Vagina (tissue), 2 donors: ENCODE measurements around the gene CCDC88C. TPM values are rescaled to one million over a fixed set of nuclear protein-coding genes. Genes with fewer than 3 reads are reported as not detected.
"Not testable (repeated sequence)": the region's sequence is repeated elsewhere in the genome, so short reads cannot be mapped to it uniquely, and the experiment has no call there.

Experiments
- DNase-seq, 2 donors: peaks; one replicate each; pipeline ENCODE4 v3.0.0-alpha.2; 2017; ENCODE audit errors: extremely low spot score in 2 of 2
- H3K27ac ChIP-seq: fragments of 200-600 bp; sonication (generic); one replicate; pipeline ENCODE4 v1.5.1; 2019
- H3K27me3 ChIP-seq: fragments of 200-600 bp; sonication (generic); one replicate; pipeline ENCODE4 v1.5.1; 2019
- H3K36me3 ChIP-seq, 2 donors: fragments of 200-600 bp; sonication (generic); one replicate each; pipeline ENCODE4 v1.5.1; 2017 to 2019
- H3K4me1 ChIP-seq: fragments of 200-600 bp; sonication (generic); one replicate; pipeline ENCODE4 v1.5.1; 2019
- H3K4me3 ChIP-seq, 2 donors: fragments of 200-600 bp; sonication (generic); 1 replicate in 1 of 2; 2 replicates in 1 of 2; pipeline ENCODE4 v1.5.1; 2016 to 2019
- H3K9me3 ChIP-seq: fragments of 200-600 bp; sonication (generic); one replicate; pipeline ENCODE4 v1.5.1; 2019
- POLR2A ChIP-seq, 2 donors: fragments of 450-650 bp; IDR thresholded peaks; one replicate each; pipeline ENCODE4 v1.6.1; 2017; ENCODE audit warnings: antibody characterized with exemption in 2 of 2, mild to moderate bottlenecking in 2 of 2, moderate library complexity in 2 of 2
- POLR2AphosphoS5 ChIP-seq, 2 donors: sonication (generic); formaldehyde crosslinking; IDR thresholded peaks; one replicate each; pipeline ENCODE4 v1.9.0; 2017; ENCODE audit warnings: antibody characterized with exemption in 2 of 2, mild to moderate bottlenecking in 2 of 2, low read depth in 1 of 2; ENCODE audit not compliant: insufficient read depth in 1 of 2
- intact Hi-C: fragments of 100-400 bp; cut with DNase I; formaldehyde crosslinking; loops from one replicate; pipeline ENCODE4 v1.15.1; 2023
- total RNA-seq: library from RNA; depleted of rRNA; stranded (reverse); fragments of >200 nt; gene quantifications from one replicate; pipeline ENCODE4 v1.2.3, GENCODE V29; 2016
- TF ChIP-seq, protein P1 (sequence below), 3 experiments: fragments of 450-650 bp in 2 of 3; fragments of 200-600 bp in 1 of 3; sonication (generic) in 1 of 3; IDR thresholded peaks; one replicate each; pipeline ENCODE4 v1.5.1; 2017 to 2019; ENCODE audit warnings: antibody characterized with exemption in 3 of 3, mild to moderate bottlenecking in 2 of 3, moderate library complexity in 2 of 3

CCDC88C gene
- total RNA-seq, 1 donor from 2014 or later = 42.2 TPM

DNA sequence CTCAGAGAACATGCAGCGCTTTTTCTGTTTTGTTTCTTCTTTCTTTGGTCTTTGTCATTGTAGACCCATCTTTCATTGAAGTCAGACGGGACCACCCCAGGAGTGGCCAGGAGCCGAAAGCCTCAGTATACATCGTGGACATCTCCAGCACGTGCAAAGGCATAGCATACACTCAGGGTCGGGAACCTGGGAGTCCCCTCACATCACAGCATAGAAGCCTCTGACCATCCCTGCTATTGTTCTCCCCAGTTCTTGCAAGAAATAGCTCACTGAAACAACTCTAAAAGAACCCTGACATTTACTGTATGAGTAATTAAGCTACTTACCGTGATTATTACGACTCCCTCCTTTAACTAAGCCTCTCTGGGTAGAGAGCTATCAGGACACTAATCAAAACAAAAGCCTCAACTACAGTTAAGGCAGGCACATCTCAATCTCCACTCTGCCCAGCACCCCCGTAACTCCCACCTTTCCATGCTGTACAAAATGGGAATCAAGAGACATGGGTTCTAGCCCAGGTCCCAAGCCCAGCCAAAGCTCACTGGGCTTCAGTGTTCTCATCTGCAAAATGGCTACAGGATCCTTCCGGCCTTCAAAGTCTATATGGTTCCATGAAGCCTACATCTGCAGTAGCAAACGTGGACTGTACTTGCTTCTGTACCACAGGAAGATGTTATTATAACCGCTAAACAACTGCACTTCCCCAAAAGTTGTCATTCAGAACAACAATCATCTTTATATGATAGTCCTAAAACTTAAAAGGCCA, 6.7 kb downstream of the CCDC88C start:
- Histone ChIP-seq H3K27me3 (no peaks in the 10 kb centered on the region), H3K27ac (no peak overlapping the region), H3K36me3 (no peaks in the 10 kb centered on the region), H3K9me3 (no peaks in the 10 kb centered on the region), H3K4me3 (no peak overlapping the region), H3K4me1 (peaks cover 8% of the 10 kb centered on the region)
- no peak for TF ChIP-seq POLR2AphosphoS5 (IDR thresholded peaks at IDR 0.05; ENCODE audit: insufficient read depth in 1 of 2, low read depth in 1 of 2)
- no peak for TF ChIP-seq POLR2A (IDR thresholded peaks at IDR 0.05)
- TF ChIP-seq, protein P1, sequence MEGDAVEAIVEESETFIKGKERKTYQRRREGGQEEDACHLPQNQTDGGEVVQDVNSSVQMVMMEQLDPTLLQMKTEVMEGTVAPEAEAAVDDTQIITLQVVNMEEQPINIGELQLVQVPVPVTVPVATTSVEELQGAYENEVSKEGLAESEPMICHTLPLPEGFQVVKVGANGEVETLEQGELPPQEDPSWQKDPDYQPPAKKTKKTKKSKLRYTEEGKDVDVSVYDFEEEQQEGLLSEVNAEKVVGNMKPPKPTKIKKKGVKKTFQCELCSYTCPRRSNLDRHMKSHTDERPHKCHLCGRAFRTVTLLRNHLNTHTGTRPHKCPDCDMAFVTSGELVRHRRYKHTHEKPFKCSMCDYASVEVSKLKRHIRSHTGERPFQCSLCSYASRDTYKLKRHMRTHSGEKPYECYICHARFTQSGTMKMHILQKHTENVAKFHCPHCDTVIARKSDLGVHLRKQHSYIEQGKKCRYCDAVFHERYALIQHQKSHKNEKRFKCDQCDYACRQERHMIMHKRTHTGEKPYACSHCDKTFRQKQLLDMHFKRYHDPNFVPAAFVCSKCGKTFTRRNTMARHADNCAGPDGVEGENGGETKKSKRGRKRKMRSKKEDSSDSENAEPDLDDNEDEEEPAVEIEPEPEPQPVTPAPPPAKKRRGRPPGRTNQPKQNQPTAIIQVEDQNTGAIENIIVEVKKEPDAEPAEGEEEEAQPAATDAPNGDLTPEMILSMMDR (IDR thresholded peaks at IDR 0.05) = no peak
- DNase-seq = no peak
- intact Hi-C loops = no loop called here

DNA sequence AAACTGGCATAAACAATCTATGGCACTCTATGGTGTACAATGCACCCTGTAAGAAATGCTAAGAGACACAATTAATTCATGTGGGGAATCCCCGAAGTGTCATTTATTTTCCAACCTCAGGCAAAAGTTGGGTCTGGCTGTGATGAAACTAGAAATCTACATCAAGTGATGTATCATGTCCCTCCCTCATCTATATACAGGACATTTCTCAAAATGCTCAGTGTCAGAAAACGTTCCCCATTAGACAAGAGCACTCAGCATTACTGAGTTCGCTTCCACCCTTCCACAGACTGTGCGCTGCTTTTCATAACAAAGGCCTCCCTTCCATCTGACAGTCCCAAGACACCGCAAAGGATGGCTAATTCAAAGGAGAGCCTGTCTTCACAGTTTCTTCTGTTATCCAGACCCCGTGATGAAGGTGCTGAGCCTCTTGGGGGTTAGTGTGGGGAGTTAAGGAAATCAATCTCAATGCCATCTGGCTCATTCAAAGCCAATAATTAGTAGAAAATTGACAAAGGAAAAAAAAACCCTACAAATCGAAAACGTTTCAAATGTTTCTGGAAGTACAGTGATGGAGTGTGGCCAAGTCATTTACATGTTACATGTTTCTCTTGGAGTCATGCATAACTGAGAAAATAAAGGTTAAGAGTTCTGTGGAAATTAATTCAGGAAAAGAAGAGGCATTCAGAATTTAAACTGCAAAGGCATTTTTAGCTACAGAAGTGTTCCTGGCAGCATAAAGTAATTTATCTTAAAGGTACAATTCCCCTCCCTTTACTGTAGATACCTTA, 7.5 kb downstream of the CCDC88C start:
- DNase-seq = no peak
- no peaks in the 10 kb centered on the region for H3K36me3 ChIP-seq
- no peak overlapping the region for H3K4me3 ChIP-seq
- intact Hi-C loops = no loop called here
- H3K4me1 ChIP-seq = peaks cover 8% of the 10 kb centered on the region
- TF ChIP-seq POLR2AphosphoS5 (IDR thresholded peaks at IDR 0.05; ENCODE audit: insufficient read depth in 1 of 2, low read depth in 1 of 2) (no peak), POLR2A (IDR thresholded peaks at IDR 0.05) (no peak)
- TF ChIP-seq, protein P1 (IDR thresholded peaks at IDR 0.05) = no peak
- no peak overlapping the region for H3K27ac ChIP-seq
- H3K27me3 ChIP-seq = no peaks in the 10 kb centered on the region
- no peaks in the 10 kb centered on the region for H3K9me3 ChIP-seq

DNA sequence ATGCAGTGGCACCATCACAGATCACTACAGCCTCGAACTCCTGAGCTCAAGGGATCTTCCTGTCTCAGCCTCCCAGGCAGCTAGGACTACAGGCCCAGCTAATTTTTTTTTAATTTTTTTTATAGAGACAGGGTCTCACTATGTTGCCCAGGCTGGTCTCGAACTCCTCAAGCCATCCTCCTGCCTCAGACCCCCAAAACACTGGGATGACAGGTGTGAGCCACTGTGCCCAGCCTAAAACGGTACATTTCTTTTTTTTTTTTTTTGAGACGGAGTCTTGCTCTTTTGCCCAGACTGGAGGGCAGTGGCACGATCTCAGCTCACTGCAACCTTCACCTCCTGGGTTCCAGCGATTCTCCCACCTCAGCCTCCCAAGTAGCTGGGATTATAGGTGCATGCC, 8.4 kb downstream of the CCDC88C start:
- intact Hi-C loops, H3K4me1 ChIP-seq, H3K4me3 ChIP-seq: not testable (repeated sequence)

DNA sequence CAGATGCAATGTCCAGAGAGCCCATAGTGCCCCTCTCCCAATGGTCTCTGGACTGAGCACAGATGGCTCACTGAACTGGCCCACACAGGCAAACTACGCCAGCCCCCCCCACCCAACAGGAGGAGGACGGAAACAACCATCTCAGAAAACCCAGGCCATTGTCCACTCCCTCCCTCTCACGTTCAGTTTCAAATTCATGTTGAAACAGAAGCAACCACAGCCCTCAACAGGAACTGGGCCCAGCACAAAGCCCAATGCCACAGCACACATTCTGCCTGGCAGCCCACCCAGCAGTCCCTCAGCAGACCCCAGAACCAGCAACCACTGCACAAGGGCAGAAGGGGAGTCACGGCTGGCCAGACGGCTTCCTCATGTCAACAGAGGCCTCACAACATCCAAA, 10.6 kb downstream of the CCDC88C start:
- Histone ChIP-seq H3K4me1 (no peaks in the 10 kb centered on the region), H3K4me3 (no peak overlapping the region), H3K27ac (no peak overlapping the region), H3K27me3 (no peaks in the 10 kb centered on the region), H3K9me3 (no peaks in the 10 kb centered on the region), H3K36me3 (no peaks in the 10 kb centered on the region)
- intact Hi-C loops = no loop called here
- DNase-seq = no peak
- TF ChIP-seq, protein P1 (IDR thresholded peaks at IDR 0.05) = no peak
- no peak for TF ChIP-seq POLR2A (IDR thresholded peaks at IDR 0.05)
- no peak for TF ChIP-seq POLR2AphosphoS5 (IDR thresholded peaks at IDR 0.05; ENCODE audit: insufficient read depth in 1 of 2, low read depth in 1 of 2)

More for the DNA sequence above, 8.4 kb downstream of the CCDC88C start:
- H3K36me3 ChIP-seq, H3K27me3 ChIP-seq, DNase-seq, H3K9me3 ChIP-seq, H3K27ac ChIP-seq: not testable (repeated sequence)

DNA sequence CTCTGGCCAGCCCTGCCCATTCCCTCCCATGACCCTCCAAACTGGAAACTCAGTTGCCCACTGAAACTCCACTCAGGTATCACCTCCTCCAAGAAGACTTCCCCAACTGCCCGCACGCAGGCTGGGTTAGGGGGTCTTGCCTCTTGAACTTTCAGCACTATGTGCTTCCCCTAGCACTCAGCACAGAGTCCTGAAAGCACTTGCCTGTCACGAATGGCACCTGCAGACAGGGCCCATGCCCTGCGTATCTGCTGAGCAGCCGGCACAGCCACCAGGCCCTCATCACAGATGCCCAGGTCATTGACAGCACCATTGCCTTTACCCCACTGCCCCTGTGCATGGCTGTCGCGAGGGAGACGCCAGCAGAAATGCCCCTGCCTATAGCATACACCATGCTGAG, 11.2 kb downstream of the CCDC88C start:
- no peaks in the 10 kb centered on the region for H3K4me1 ChIP-seq
- no peak overlapping the region for H3K27ac ChIP-seq
- no peak overlapping the region for H3K4me3 ChIP-seq
- H3K36me3 ChIP-seq = no peaks in the 10 kb centered on the region
- no peak for TF ChIP-seq POLR2AphosphoS5 (IDR thresholded peaks at IDR 0.05; ENCODE audit: insufficient read depth in 1 of 2, low read depth in 1 of 2)
- TF ChIP-seq, protein P1 (IDR thresholded peaks at IDR 0.05) = no peak
- no peak for TF ChIP-seq POLR2A (IDR thresholded peaks at IDR 0.05)
- intact Hi-C loops = no loop called here
- no peaks in the 10 kb centered on the region for H3K27me3 ChIP-seq
- no peaks in the 10 kb centered on the region for H3K9me3 ChIP-seq
- DNase-seq = no peak
